Right lobe of liver (tissue), 4 donors: Measurements from ENCODE around the gene HYAL3.

ENCODE experiments used
- POLR2A ChIP-seq: fragments of 450-650 bp; IDR thresholded peaks from one replicate; pipeline ENCODE4 v1.6.1; 2017; ENCODE audit warnings: antibody characterized with exemption, mild to moderate bottlenecking
- TF ChIP-seq, protein P1 (sequence below), 4 donors: fragments of 200-600 bp in 3 of 4; fragments of 450-650 bp in 1 of 4; IDR thresholded peaks; one replicate each; pipeline versions ENCODE4 v1.5.1 to v1.8.0; 2016 to 2022; ENCODE audit warnings: antibody characterized with exemption in 4 of 4, mild to moderate bottlenecking in 2 of 4
- donor health status: DM: no; HTN: no; CAD: no.
- donor health status: DM: no; HTN: no; CAD: no.
- donor health status: DM: no; HTN: yes; CAD: no.

DNA sequence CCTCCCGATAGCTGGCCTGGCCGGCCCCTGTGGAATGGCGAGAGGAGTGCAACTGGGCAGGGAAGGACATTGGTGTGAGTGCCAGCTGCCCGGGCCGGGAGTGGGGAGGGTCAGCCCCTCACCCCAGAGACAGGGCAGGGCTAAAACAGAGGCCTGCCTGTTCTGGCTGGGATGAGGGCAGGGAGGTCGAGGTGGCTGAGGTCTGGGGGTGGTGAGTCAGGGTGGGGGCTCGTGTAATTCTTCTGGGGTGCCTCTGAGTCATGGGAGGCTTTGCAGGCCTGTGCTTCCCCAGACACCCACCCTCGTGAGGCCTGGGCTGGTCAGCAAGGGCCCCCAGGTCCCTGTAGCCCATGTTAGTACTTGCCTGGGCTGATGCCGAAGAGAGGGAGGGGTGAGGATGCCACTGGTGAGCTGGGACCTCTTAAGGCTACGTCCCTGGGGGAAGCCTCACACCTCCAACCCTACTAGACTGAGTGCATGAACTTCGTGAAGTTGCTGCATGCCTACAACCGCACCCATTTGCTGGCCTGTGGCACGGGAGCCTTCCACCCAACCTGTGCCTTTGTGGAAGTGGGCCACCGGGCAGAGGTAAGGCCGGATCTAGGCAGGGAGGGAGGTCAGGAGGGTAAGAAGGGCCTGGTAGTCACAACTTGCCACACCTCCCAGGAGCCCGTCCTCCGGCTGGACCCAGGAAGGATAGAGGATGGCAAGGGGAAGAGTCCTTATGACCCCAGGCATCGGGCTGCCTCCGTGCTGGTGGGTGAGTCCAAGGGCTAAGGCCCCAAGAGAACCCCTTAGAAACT lies 28.6 kb downstream of the HYAL3 start:
- TF ChIP-seq, protein P1, sequence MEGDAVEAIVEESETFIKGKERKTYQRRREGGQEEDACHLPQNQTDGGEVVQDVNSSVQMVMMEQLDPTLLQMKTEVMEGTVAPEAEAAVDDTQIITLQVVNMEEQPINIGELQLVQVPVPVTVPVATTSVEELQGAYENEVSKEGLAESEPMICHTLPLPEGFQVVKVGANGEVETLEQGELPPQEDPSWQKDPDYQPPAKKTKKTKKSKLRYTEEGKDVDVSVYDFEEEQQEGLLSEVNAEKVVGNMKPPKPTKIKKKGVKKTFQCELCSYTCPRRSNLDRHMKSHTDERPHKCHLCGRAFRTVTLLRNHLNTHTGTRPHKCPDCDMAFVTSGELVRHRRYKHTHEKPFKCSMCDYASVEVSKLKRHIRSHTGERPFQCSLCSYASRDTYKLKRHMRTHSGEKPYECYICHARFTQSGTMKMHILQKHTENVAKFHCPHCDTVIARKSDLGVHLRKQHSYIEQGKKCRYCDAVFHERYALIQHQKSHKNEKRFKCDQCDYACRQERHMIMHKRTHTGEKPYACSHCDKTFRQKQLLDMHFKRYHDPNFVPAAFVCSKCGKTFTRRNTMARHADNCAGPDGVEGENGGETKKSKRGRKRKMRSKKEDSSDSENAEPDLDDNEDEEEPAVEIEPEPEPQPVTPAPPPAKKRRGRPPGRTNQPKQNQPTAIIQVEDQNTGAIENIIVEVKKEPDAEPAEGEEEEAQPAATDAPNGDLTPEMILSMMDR (IDR thresholded peaks at IDR 0.05), result no peak
- TF ChIP-seq POLR2A, result no peak
